Endothelial cell (in vitro differentiated cells): ENCODE results near the gene BMP10. TPM values are rescaled to one million over a fixed set of nuclear protein-coding genes. Genes with fewer than 3 reads are reported as not detected.

Experiments used
- DNase-seq: peaks from one replicate; pipeline ENCODE4 v3.0.0; 2021; ENCODE audit warnings: low spot score
- H3K27ac Mint-ChIP-seq: one replicate; pipeline ENCODE4 v1.8.0; 2021; ENCODE audit warnings: mixed read lengths, inconsistent platforms; ENCODE audit not compliant: unreplicated experiment
- H3K27me3 Mint-ChIP-seq: one replicate; pipeline ENCODE4 v1.8.0; 2021; ENCODE audit warnings: mild to moderate bottlenecking, moderate library complexity, mixed read lengths, inconsistent platforms; ENCODE audit not compliant: unreplicated experiment
- H3K36me3 Mint-ChIP-seq: one replicate; pipeline ENCODE4 v1.8.0; 2021; ENCODE audit warnings: mild to moderate bottlenecking, low read depth, mixed read lengths, inconsistent platforms; ENCODE audit not compliant: unreplicated experiment
- H3K4me1 Mint-ChIP-seq: one replicate; pipeline ENCODE4 v1.8.0; 2021; ENCODE audit warnings: mild to moderate bottlenecking, mixed read lengths, inconsistent platforms; ENCODE audit not compliant: unreplicated experiment
- H3K4me3 Mint-ChIP-seq: one replicate; pipeline ENCODE4 v1.8.0; 2021; ENCODE audit warnings: mild to moderate bottlenecking, mixed read lengths, inconsistent platforms; ENCODE audit not compliant: unreplicated experiment
- H3K9me3 Mint-ChIP-seq: one replicate; pipeline ENCODE4 v1.8.0; 2021; ENCODE audit warnings: mixed read lengths, inconsistent platforms; ENCODE audit not compliant: unreplicated experiment
- CTCF ChIP-seq: fragments of 200-600 bp; sonication (generic); IDR thresholded peaks from one replicate; pipeline ENCODE4 v1.5.0; 2021; ENCODE audit warnings: antibody characterized with exemption; ENCODE audit not compliant: unreplicated experiment
- total RNA-seq: library from RNA; stranded (reverse); fragmentation: NEBNext Ultra II Directional; extraction: Animal tissue kit (Norgen Biotek cat#: 25700); gene quantifications from one replicate; pipeline ENCODE4 v1.2.1, GENCODE V29; 2021; ENCODE audit not compliant: unreplicated experiment

The BMP10 gene
- total RNA-seq, 1 donor from 2014 or later, result not detected

GRCh38 chr2:68878071-68878711, 7.0 kb upstream of the BMP10 start:
- Mint-ChIP-seq H3K36me3 (no peaks in the 10 kb centered on the region), H3K27me3 (no peaks in the 10 kb centered on the region)
- no peak for DNase-seq

GRCh38 chr2:68877079-68877772, 6.0 kb upstream of the BMP10 start:
- Mint-ChIP-seq H3K36me3 (no peaks in the 10 kb centered on the region), H3K4me3 (no peak overlapping the region), H3K27me3 (no peaks in the 10 kb centered on the region), H3K27ac (no peak overlapping the region), H3K4me1 (no peaks in the 10 kb centered on the region), H3K9me3 (no peaks in the 10 kb centered on the region)
- DNase-seq, result no peak
- no peak for TF ChIP-seq CTCF

More at GRCh38 chr2:68878071-68878711, 7.0 kb upstream of the BMP10 start:
- H3K4me1 Mint-ChIP-seq, result no peaks in the 10 kb centered on the region
- H3K27ac Mint-ChIP-seq, result no peak overlapping the region
- no peak for TF ChIP-seq CTCF
- H3K4me3 Mint-ChIP-seq, result no peak overlapping the region
- H3K9me3 Mint-ChIP-seq, result no peaks in the 10 kb centered on the region

GRCh38 chr2:68870215-68870614, 982 bp downstream of the BMP10 start:
- no peak overlapping the region for H3K27ac Mint-ChIP-seq

GRCh38 chr2:68865108-68865507, 6.1 kb downstream of the BMP10 start:
- TF ChIP-seq CTCF, result no peak
- Mint-ChIP-seq H3K27me3 (no peaks in the 10 kb centered on the region), H3K36me3 (no peaks in the 10 kb centered on the region), H3K9me3 (no peaks in the 10 kb centered on the region), H3K4me1 (peaks cover 16% of the 10 kb centered on the region), H3K27ac (no peak overlapping the region), H3K4me3 (no peak overlapping the region)
- DNase-seq, result no peak

More at GRCh38 chr2:68870215-68870614, 982 bp downstream of the BMP10 start:
- Mint-ChIP-seq H3K4me3 (no peak overlapping the region), H3K36me3 (no peaks in the 10 kb centered on the region), H3K9me3 (no peaks in the 10 kb centered on the region), H3K27me3 (no peaks in the 10 kb centered on the region), H3K4me1 (peaks cover 1% of the 10 kb centered on the region)
- no peak for TF ChIP-seq CTCF
- DNase-seq, result no peak

GRCh38 chr2:68863996-68864395, 7.2 kb downstream of the BMP10 start:
- no peaks in the 10 kb centered on the region for H3K27me3 Mint-ChIP-seq
- no peak for TF ChIP-seq CTCF
- no peak for DNase-seq
- H3K9me3 Mint-ChIP-seq, result no peaks in the 10 kb centered on the region
- no peak overlapping the region for H3K27ac Mint-ChIP-seq
- H3K4me1 Mint-ChIP-seq, result peaks cover 16% of the 10 kb centered on the region
- no peak overlapping the region for H3K4me3 Mint-ChIP-seq
- no peaks in the 10 kb centered on the region for H3K36me3 Mint-ChIP-seq
